Activated CD4-positive, alpha-beta T cell treated with anti-CD3 and anti-CD28 coated beads, Interleukin-2, amount 50 U/mL, for 1 hour (primary cell): Measurements from ENCODE around the gene ZNF423.
"Not testable (repeated sequence)": the region's sequence is repeated elsewhere in the genome, so short reads cannot be mapped to it uniquely, and the experiment has no call there.

Experiments
- DNase-seq: peaks from one replicate; pipeline ENCODE4 v3.0.0-alpha.2; 2020

The ZNF423 gene

GRCh38 chr16:49690778-49691177 lies 165.1 kb downstream of the ZNF423 start:
- no peak for DNase-seq

- DNase-seq = no peak
Observed at GRCh38 chr16:49688036-49688697, 167.7 kb downstream of the ZNF423 start.

DNA sequence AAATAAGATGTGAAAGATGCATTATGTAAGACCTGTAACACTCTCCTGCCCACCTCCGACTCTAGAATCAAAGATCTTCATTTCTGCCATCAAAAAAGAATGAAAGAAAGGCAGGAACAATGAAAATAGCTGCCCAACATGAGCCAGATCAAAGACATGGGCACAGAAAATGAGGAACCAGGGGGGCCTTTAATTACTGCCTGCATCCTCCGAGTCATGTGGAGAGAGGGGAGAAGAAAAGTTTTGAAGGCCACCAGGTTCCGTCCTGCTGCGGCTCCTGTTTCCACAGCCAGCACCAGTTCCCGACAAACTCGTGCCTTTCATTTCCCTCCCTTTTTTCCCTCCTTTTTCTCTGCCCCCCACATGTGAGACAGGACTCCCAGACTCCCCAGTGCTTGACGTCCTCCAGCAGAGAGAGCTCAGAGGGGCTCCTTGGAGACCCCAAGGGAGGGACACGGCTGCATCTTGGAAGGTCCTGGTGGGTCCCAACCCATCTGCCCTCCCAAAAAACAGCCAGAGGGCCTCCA lies 168.4 kb downstream of the ZNF423 start:
- no peak for DNase-seq

DNA sequence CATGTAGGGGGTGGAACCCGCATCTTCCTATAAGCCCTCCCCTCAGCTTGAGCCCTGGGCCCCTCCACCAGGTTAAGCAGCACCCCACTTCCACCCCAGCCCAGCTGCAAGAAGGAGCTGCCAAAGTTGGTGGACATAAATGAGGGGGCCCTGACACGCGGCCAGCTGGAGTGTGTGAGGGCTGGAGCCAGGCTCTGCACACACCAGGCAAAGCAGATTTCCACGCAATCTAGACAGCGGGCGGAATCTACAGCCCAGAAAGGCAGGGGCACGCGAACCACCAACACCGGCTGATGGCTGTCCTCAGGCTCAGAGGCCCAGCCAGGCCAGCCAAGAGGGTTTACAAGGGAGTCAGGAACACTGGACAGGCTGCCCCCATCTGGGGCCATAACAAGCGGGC lies 171.2 kb downstream of the ZNF423 start:
- no peak for DNase-seq

DNA sequence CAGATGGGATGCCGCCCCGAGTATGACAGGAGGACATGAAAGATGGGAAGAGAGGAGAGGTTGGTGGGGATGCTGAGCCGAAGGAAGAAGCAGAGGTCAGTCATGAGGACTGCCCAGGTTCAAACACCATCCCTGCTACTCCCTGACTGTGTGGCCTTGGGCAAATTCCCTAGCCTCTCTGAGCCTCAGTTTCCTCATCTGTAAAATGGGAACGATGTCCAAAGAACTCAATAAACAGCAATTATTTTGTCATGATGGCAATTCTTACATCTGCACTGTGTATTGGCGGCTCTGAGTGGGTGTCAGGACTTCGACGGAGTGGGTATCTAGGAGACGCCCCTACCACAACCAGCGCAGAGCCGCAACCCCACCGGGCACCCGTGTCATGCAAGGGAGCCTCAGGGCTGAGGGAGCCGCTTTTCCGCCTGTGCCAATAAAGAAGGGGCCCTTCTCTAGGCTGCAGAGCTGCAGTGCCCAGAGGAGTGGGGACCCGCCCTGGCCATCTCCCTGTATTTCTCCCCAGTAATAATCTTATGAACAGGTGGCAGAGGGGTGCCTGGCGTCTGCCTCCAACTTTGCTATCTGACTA lies 173.2 kb downstream of the ZNF423 start:
- DNase-seq = no peak

GRCh38 chr16:49681217-49681883 lies 174.6 kb downstream of the ZNF423 start:
- DNase-seq = no peak

DNA sequence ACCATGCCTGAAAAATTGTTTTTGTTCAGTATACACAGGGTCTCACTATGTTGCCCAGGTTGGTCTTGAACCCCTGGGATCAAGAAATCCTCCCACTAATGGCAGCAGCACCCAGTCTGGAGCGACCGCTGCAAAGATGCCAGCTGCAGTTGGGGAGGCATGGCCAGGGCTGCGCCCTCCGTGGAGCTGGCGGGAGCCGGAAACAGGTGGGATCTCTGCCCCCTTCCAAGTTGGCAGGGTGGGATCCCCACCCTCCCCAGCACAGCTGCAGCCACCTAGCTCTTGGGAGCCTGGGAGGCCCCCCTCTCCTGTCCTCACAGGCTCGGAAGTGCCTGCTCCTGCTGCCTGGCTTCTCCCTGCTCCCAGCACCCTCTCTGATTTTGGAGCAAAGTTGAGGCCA lies 176.8 kb downstream of the ZNF423 start:
- no peak for DNase-seq

DNA sequence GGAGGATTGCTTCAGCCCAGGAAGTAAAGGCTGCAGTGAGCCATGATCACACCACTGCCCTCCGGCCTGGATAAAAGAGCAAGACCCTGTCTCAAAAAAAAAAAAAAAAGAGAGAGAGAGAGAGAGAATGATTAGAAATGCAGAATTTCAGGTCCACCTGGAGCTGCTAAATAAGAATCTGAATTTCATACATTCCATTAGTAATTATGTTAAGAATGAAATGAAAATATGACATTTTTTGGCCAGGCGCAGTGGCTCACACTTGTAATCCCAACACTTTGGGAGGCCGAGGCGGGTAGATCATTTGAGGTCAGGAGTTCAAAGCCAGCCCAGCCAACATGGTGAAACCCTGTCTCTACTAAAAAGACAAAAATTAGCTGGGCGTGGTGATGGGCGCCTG lies 178.3 kb downstream of the ZNF423 start:
- DNase-seq = not testable (repeated sequence)

DNA sequence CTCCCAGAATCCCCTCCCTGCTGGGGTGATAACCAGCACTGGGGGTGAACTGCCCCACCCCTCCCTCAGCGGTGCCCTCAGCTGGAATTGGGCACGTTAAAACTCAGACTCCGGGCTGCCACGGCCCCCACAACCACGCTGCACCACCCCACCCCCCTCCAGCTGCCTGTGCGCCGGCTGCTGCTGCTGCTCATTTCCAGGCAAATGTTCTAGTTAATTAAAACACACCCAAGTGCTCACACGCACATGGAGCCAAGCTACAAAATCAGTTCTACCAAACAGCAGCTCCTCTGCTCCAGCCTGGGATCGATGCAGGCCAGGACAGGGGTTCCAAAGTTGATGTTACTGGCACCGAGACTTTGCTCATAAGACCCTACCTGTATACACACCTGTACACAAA lies 180.5 kb downstream of the ZNF423 start:
- DNase-seq = no peak

- DNase-seq = no peak
Observed at GRCh38 chr16:49674990-49675389, 180.9 kb downstream of the ZNF423 start.

DNA sequence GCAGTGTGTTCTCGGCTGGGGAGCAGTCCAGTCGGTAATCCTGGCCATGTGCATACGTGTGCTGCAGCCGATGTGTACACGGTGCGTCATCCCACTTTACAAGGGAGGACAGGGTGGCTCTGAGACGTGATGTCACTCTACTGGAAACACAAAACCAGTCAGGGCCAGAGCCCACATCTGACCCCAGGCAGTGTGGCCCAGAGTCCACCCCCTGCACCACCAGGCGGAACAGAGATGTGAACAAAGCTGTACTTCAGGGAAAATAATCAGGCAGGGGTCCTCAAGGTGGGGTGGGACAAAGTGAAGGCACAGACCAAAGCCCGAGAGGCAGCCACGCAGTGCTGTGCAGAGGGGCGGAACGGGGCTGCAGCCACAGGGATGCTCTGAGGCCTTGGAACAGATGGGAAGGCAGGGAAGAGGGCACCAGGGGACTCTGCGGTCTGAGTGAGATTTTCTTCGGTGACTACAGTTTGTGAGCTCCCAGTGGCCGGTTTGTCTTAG lies 181.5 kb downstream of the ZNF423 start:
- no peak for DNase-seq

- DNase-seq = no peak
Observed at GRCh38 chr16:49673442-49673841, 182.5 kb downstream of the ZNF423 start.

- DNase-seq = no peak
Observed at GRCh38 chr16:49672753-49673152, 183.2 kb downstream of the ZNF423 start.

- DNase-seq = no peak
Observed at GRCh38 chr16:49671333-49671732, 184.6 kb downstream of the ZNF423 start.

- no peak for DNase-seq
Observed at GRCh38 chr16:49670627-49671026, 185.3 kb downstream of the ZNF423 start.

GRCh38 chr16:49665482-49666230 lies 190.3 kb downstream of the ZNF423 start:
- no peak for DNase-seq

GRCh38 chr16:49664221-49665215 lies 191.4 kb downstream of the ZNF423 start:
- no peak for DNase-seq

DNA sequence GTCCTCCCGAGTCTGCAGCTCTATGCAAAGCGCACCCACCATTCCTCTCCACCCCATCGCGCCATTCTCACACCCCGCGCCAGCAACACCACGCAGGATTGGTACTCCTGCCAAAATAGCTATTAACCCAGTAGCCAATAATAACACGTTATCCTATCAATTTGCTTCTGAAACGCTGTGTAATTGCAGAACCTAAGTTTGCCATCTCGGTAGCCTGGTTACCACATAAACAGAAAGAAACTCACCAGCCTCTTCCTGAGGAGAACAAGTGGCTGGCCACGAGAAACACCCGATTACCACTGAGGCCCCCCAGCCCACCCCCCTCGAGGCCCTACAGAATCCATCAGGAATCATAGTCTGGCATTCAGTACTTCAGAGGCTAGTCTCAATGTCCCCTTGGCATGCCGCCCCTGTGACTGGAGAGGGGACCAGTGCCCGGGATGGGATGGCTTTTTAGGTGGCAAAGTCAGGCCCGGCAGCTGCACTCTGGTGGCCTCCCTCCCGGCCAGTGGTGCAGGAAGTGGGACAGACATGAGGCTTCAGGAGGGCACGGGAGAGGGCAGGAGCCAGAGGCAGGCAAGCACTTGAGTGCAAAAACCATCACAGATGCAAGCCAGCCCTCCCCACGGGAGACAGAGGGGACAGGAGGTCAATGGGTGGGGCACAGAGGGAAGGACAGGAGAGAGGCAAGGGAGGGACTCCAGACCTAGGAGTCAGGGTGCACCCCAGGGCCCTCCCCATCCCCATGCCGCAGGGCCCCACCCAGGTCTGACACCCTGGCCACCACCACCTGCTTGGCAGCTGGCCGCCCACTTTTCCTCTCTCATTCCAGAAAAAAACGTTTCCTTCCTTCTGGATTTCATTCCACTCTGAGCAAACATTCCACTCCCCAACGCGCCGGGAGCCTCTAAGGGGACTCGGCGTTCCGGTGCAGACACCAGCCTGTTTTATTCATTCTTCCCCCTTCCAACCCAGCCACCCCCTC lies 192.5 kb downstream of the ZNF423 start:
- no peak for DNase-seq

DNA sequence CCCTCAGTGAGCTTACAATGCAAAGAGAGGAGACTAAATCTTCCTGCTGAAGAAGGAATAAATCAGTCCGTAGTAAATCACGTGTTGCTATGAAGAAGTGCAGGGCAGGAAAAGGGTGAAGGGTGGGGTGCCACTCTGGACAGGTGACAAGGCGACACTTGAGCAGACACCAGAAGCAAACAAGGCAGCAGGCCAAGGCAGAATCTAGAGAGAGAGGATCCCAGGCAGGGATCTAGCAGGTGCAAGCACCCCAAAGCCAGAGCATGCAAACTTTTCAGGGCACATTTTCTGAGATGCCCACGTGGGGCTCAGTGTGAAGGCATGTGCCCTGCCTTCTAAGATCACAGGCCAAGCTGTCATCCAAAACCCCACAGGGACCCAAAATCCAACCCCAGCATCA lies 193.3 kb downstream of the ZNF423 start:
- DNase-seq = no peak

DNA sequence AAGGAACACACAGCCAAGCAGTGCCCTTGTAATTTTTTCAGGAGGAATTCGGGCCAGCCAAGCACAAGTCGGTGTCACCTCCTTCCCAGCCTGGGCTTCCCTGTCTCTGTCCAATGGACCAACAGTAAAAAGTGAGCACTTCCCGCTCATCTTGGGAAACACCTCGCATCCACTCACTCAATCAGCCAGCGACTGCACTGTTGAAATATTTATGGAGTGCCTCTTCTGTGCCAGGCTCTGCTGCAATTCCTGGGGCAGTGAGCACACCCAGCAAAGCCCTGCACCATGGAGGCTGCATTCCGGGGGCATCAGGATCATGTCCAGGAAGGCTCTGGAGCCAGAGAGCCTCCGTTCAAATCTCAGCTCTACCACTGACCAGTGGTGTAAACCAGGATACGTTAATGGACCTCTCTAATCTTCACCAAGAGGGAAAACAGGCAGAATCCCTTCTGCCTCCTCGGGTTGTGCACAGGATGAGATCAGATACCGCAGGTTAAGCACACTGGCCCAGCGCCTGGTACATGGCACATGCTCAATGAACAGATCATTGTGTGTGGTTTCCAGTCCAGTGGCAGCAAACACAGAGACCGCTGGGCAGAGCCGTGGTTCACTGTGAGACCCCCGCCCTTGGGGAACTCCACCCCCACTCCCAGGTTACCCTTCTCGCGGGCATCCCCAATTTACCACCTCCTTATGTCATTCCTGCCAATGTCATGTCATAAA lies 194.3 kb downstream of the ZNF423 start:
- no peak for DNase-seq
